NCI-H524 treated with DMSO at 0.1 percent for 48 hours (cell line): ENCODE data around the gene SELENOM.

Source experiments
- DNase-seq: peaks from one replicate; lab custom pipeline; 2025; lab: John Stamatoyannopoulos, UW

SELENOM gene

DNA sequence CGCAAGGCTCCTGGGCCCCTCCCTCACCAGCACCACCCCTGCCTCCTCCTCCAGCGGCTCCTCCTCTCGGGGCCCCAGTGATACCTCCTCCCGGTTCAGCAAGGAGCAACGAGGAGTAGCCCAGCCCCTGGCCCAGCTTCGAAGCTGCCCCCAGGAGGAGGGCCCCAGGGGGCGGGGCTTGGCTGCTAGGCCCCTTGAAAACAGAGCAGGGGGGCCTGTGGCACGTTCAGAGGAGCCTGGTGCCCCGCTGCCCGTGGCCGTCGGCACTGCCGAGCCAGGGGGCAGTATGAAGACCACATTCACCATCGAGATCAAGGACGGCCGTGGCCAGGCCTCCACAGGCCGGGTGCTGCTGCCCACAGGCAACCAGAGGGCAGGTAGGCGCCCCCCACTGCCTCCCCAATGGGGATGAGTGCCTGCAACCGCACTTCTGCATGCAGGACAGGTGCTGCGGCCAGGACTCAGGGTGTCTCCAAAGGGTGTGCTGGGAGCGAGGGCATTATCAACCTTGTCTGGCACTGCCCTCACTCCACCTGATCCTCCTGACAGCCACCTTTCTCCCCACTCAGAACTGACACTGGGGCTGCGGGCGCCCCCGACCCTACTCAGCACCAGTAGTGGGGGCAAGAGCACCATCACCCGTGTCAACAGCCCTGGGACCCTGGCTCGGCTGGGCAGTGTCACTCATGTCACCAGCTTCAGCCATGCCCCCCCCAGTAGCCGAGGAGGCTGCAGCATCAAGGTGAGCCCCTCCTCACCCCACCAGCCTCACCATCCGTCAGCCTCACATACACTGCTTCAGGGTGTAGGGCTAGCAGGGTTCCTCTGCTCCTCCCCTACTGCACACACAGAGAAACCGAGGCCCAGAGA, 16.0 kb downstream of the SELENOM start:
- no peak for DNase-seq

DNA sequence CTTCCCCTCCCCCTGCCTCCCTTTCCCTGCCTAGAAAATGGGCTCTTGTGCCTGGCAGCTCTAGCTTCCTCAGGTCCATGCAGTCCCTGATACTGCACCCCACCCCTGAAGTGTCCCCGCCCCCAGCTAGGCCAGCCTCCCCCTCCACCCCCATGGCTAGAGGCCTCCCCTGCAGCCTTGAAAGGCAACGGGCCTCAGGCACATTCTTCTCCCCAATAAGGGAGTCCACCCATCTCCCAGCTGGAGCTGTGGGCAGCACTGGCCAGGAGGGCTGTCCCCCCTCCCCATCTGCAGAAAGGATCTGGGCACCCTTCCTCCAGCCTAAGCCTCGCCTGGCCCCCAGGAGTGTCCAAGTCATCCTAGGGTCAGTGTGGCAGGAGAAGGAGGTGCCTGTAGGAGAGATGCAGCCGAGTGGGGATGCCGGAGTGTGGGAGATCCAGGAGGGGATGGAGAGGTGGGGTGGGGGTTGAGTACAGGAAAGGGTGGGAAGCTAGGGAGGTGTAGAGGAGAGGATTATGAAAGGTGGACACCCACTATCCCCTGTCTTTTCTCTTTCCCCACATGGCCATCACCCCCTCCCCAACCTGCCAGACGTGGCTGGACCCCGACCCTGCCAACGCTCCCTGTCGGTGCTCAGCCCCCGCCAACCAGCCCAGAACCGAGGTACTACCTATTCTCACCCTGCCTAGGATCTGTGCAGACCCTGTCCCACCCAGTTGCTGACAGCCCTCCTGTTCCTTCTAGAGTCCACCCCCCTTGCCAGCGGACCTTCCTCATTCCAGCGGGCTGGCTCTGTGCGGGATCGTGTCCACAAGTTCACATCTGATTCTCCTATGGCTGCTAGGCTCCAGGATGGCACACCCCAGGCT, 16.9 kb downstream of the SELENOM start:
- DNase-seq = no peak

DNA sequence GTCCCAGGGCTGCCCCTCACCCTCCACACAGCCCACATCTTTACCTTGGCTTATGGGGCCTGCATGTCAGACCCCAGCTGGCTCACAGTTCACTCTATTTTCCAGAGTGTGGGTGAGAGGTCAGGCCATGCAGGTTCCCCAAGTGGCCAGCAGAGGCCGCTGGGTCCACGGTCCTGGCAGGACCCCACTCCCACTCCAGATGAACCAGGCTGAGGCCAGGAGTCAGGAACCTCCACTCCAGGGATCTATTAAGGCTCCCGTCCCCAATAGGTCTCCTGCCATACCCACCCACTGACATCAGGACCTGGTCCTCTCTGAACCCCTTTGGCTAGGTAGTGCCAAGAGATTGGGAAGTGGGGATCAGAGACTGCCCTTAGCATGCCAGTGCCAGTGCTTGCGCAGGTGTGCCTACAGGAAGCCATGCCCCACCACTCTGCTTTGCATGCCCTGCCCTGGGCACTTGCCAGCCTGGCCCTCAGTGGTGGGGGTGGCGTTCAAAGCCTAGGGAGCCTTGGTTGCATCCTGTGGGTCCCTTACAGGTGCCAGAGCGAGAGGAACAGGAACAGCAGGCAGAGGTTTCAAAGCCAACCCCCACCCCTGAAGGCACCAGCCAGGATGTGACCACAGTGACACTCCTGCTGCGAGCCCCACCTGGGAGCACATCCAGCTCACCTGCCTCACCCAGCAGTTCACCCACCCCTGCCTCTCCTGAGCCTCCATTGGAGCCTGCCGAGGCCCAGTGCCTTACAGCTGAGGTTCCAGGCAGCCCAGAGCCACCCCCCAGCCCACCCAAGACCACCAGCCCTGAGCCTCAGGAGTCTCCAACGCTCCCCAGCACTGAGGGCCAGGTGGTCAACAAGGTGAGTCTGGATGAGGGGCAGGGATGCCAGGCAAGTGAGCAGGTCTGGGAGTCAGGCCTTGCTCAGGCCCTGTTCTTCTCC, 17.9 kb downstream of the SELENOM start:
- no peak for DNase-seq

DNA sequence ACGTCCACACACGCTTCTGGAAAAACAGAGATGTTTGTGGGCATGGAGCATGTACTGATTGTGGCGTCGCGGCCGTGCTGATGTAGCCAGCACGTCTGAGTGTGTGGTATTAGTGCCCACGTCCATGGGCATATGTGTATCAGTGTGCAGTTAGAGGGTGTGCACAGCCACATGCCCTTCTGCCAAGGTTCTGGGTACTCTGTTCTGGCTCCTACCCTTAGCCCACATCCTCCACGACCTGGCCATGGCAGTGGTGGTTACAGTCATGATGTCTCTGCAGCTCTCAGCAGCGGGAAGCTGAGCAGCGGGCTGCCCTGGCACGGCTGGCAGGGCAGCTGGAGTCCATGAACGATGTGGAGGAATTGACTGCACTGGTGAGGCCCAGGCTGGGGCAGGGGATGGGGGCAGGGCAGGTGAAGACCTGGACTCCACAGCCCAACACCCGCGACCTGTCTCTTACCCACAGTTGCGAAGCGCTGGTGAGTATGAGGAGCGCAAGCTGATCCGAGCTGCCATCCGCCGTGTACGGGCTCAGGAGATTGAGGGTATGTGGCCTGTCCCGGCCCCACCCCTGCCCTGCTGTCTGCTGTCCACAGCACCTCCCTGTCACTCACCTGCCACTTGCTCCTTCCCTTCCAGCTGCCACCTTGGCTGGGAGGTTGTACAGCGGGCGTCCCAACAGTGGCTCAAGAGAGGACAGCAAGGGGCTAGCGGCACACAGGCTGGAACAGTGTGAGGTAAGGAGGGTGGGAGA, 19.0 kb downstream of the SELENOM start:
- no peak for DNase-seq

DNA sequence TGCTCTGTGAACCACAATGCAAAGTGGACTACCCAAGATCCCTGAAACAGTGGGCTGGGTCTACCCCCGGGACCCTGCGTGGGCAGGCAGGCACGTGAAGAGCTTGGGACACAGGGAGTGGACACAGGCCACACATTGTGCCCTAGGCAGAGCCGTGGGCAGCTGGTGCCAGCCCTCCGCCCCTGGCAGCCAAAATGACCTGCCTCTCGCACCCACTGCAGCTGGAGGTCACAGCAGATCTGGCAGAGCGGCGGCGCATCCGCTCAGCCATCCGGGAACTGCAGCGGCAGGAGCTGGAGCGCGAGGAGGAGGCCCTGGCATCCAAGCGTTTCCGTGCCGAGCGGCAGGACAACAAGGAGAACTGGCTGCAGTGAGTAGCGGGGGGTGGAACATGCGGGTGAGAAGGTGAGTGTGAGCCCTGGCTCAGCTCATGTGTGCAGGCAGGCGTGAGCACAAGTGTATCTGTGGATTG, 19.6 kb downstream of the SELENOM start:
- DNase-seq = no peak

DNA sequence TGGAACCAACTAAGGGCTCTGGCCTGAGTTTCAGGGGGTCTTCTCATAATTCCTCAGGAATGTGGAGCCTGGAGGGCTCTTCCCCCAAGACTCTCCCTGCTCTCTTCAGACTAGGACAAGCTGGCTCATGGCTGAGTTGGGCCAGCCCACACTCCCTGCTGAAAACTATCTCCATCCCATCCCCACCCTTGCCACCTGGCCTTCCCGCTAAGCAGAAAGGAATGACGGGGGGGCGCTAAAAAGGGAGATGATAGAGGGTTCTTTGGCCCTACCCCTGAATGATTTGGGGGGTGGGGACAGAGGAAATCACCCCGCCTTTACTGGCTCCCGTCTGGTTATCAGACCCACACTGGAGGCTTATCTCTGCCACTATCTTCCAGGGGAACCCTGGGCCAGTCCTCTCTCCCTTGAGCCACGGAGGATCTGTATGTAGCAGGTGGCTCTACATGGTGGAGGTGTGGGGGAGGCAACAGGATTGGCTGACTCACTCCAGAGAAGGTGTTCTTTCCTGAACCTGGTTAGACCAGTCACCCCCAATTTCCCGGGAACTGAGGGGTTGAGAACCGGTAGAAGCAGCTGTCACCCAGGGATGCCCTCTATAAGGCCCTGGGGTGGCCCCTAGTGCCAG, 20.6 kb downstream of the SELENOM start:
- no peak for DNase-seq

DNA sequence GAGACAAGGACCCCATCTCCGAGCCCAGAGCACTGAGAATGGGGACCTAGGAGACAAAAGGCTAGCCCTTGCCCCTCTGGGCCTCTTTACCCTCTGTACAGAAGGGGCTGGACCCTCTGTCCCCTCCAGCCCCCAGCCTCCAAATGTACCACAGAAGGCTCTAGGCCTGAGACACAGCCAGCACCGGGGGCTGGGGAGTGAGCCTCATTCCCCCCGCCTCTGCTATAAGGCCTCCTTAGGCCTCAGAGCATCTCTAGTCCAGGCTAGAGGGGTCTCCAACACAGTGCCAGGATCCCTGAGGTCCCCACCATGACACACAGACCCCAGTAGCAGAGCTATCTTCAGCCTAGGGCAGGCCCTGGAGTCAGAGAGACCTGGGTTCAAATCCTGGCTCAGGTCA, 21.4 kb downstream of the SELENOM start:
- DNase-seq = no peak

DNA sequence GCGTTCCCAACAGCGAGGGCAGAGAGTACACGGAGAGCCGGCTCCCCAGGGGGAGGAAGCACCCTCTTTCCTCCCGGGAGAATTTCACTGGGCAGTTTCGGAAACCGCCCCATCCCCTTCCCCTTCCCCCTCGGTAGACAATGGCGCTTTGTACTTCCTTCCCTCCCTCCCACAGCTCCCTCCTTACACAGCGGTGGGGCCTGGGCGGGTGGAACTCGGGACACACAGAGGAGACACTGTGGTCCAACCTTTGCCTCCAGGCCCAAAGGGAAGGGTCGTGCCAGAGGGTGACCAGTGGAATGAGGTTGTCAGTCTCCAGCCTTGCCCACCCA, 21.9 kb downstream of the SELENOM start:
- no peak for DNase-seq

DNA sequence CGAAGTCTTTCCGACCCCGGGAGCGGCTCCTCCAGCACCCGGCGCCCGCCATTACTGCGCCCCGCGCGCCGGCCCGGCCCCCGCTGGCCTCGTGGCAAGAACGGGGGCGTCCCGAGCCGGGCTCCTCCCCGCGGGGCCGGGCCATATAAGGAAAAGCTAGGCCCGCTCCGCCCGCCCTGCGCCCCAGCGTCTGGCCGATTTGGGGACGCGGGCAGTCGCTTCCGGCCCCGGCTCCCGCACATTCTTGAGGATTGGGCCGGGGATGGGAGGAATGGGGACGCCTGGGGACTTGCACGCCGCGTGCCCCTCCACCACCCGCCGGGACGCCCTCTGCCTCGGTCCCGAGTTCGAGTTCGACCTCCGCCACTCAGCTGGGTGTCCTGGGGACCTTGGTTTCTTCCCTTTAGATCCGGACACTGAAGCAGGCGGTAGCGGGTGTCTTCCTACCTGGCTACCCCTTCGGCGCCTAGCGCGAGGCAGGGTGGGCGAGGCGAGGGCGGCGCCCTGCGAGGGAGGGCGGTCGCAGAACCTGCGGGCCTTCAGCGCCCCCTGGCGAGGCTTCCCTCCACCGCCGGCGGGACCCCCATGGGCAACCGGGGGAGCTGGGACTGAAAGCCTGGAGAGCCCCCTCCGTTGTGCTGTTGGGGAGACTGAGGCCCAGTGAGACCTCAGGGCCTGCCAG, 22.4 kb downstream of the SELENOM start:
- no peak for DNase-seq

DNA sequence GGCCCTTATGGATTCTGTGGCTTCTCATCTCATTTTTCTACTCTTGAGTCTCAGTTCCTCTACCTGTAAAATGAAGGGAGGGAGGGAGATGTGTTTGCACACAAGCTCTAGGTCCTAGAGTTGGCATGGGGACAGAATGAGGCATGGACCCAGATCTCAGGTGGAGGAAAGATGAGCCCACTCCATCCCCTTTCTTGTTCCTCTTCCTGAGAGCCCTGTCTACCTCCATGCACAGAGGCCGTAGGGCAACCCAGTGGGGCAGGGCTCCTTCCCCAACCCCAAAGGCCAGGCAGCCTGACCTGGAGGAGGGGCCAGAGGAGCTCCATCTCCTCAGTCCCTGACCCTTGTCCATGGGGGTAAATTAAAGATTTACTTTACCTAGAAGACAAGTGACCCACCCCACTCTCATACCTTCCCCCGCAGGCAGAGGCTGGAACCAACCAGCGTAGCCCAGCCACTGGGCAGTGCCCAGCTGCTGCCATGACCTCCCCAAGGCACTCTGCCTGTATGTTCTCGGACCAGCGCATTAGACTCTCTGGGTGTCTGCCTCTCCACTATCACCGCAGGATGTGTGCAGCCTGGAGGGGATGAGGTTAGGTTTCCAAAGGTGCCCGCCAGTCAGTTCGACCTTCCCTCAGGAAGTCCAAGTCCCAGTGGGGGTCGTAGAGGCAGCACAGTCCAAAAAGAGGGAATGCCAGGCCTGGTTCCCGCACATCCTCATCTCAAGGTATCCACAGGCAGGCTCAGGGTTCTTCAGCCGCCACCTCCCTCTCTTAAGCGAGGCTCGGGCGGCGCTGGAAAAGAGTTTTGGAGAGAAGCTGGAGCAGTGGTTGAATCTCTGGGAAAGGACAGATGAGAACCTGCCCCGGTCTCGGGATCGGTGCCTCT, 23.2 kb downstream of the SELENOM start:
- DNase-seq = no peak

DNA sequence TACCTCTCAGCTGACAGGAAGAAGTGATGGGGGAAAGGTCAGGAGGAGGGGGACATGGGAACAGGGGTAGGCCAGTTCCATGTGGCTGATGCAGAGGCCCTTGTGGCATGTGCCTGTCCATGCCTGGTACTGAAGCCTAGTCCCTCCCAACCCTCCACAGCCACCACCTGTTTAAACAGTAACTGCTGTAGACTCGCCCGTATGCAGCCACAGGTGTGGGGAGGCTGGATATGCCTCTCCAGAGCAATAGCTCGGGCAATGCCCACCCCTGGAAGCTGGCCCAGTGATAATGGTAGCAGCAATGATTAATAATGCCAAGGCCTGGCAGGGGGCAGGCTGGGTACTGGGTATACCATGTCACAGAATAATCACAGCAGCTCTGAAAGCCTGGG, 24.0 kb downstream of the SELENOM start:
- no peak for DNase-seq

DNA sequence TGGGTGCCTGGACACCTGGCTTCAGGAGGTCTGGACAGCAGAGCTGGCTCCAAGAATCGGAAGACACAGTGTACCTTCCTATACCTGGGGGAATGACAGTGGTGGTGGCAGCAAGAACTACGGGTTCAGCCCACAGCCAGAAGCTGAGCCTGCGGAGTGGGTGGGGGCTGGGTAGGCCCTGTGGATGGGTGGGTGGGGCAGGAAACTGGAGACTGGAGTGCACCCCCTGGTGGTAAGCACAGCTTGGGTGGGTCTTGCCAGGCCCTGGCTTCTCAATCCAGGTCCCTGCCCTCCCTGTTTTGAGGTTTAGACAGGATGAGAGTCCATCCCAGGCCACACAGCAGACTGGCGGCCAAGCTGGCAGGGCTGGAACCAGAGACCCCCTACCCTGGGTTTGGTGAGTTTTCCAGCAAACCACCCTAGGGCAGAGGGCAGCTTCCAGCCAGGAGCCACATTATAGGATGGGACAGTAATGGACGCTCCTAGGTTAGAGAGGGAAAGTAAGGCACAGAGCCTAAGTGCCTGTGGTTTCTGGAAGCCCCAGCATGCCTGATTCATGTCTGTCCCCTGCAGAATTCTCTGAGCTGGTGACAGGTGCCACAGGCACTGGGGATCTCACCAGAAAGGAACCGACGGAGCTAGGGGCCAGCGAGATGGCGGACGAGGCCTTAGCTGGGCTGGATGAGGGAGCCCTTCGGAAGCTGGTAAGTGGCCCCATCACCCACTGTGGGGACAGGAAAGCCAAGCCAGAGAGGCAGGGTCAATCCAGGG, 24.6 kb downstream of the SELENOM start:
- DNase-seq = no peak

DNA sequence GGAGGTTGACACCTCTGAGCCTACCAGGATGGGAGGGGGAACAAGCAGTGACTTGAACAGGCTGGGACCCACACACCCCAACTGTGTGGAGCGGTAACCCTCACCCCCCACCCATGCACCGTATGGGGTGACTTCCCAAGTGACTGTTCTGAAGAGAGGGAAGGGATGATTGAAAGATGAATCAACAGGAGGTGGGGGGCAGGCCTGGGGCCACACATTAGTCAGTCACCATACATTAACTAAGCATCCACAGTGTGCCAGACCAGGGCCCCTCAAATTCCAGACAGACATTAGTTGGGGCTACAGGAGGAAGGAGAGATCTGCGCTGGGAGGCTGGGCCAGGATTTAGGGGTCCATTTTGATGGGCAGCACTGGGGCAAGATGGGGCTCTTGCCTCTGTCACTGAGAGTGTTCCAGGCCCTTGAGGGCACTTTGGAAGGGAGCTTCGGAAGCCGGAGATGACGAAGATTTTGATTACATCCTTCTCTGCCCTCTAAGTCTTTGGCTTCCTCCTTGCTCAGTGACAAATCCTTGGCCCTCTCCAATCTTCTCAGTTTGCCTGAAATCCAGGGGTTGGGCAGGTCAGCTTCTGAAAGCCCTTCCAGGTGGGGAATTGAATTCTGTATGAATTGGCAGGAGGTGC, 25.3 kb downstream of the SELENOM start:
- no peak for DNase-seq

DNA sequence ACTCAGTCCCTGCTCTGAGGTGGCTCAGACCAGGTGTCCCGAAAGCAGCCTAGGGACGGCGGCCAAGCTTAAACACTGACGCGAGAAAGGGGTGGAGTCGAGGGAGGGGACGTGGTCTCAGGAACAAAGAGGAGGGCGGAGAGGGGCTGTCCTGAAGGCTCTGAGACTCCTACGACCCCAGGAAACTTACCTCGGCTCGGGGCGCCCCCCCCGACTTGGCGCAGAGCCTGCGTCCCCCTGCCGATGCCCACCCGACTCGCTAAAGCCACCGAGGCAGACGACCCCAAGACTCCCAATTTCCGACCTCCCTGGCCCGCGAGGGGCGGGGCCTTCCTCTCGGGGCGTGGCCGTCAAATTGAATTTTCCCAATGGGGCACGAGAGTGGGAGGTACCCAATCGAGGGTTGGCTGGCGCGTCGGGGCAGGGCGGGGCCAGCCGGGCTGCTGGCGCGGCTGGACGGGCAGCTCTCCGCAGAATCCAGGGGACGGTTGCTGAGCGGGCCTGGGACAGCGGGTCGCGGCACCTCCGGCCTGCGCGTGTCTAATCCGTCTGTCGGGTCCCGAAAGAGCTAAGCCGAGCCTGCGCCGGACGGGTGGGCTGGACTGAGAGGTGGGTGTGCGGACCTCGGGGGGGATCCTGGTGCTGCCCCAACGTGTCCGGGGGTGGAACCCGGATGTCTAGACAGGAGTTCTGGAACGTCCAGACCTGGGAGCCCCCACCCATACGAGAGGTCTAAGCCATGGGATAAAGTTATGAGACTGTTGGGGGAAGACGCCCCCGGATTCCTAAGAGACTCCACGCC, 26.3 kb downstream of the SELENOM start, which contains the start of gene SMTN:
TSS of gene SMTN (plus strand) at position 471 of the 802 bp plus-strand sequence. CDS start 1,941 bp downstream, outside the sequence.
- DNase-seq = peak; percentile 41

DNA sequence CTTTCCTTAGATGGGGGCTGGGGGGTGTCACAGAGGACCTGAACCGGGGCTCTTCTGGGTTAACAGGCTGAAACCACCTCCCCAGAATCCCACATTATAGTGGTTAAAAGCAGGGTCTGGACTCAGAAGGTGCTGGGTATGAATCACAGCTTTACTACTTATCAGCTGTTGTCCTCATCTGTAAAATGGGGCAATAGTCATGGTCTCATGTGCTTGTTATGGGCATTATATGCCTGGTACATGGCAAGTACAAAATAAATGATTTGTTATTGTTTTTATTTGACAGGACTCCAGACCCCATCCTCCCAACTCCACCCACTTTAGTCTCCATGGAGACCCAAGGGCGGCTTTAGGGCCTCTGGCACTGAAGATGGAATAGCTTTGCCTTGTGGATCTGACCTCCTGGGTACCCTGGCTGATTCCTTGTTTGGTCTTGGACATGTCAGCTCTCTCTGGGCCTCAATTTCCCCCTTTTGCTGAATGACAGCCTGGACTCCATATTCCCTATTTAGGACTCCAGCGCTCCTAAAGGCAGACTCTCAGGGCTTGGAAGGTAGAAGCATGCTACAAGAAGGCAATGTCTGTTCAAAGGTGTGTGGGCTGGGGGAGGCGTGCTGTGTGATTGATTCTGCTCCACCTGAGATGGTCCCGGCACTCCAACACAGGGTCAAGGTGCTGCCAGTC, 27.1 kb downstream of the SELENOM start:
- DNase-seq = no peak

DNA sequence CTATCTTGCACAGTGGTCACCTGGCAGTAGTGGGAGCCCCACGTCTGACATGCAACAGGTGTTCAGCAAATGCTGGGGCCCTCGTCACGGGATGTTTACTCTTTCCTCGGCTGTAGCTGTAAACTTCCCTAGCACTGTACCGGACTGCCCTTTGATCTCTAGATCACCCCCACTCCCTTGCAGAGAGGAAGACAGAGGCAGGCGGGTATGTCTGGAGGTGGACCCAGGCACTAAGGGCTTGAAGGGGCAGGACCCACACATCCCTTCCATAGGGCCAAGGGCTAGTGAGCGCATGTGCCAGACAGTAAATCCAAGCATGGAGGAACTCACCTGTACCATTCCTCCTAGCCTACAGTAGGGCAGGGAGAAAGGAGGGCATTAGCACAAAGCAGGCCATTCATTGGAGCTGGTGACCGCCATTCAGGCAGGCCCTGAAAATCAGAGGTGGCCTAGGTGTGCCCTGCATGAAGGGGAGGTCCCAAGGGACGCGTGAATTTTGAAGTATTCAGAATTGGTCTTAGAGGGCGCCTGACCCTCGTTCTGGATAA, 28.2 kb downstream of the SELENOM start:
- DNase-seq = no peak
